H9 (cell line): ENCODE measurements around the gene GNA12. TPM values are rescaled to one million over a fixed set of nuclear protein-coding genes. Genes with fewer than 3 reads are reported as not detected.

Experiments
- DNase-seq: peaks from one replicate; pipeline ENCODE4 v3.0.0-alpha.2; 2017
- H2AFZ ChIP-seq: one replicate; pipeline ENCODE4 v1.6.1; 2013; ENCODE audit warnings: mild to moderate bottlenecking, low read length, control low read depth, moderate library complexity
- H2AK5ac ChIP-seq: 2 replicates; pipeline ENCODE4 v1.6.1; 2013; ENCODE audit warnings: low read length, control low read depth, mixed read lengths; ENCODE audit not compliant: insufficient read length
- H2BK120ac ChIP-seq: one replicate; pipeline ENCODE4 v1.6.1; 2013; ENCODE audit warnings: low read depth, mild to moderate bottlenecking, low read length, control low read depth, inconsistent platforms; ENCODE audit not compliant: poor library complexity, severe bottlenecking
- H2BK12ac ChIP-seq: 2 replicates; pipeline ENCODE4 v1.6.1; 2013; ENCODE audit warnings: low read length, control low read depth, mixed read lengths, low read depth; ENCODE audit not compliant: insufficient read length
- H2BK15ac ChIP-seq: 2 replicates; pipeline ENCODE4 v1.6.1; 2013; ENCODE audit warnings: low read depth, low read length, control low read depth
- H2BK20ac ChIP-seq: one replicate; pipeline ENCODE4 v1.6.1; 2013; ENCODE audit warnings: low read depth, mild to moderate bottlenecking, low read length, control low read depth, inconsistent platforms; ENCODE audit not compliant: poor library complexity, severe bottlenecking
- H2BK5ac ChIP-seq: 2 replicates; pipeline ENCODE4 v1.6.1; 2013; ENCODE audit warnings: low read length, control low read depth, mixed read lengths; ENCODE audit not compliant: insufficient read length
- H3K14ac ChIP-seq: 2 replicates; pipeline ENCODE4 v1.6.1; 2013; ENCODE audit warnings: low read length, control low read depth; ENCODE audit not compliant: insufficient read depth
- H3K18ac ChIP-seq: 2 replicates; pipeline ENCODE4 v1.6.1; 2013; ENCODE audit warnings: low read depth, mild to moderate bottlenecking, mixed read lengths, low read length, control low read depth; ENCODE audit not compliant: insufficient read length
- H3K23ac ChIP-seq: 2 replicates; pipeline ENCODE4 v1.6.1; 2013; ENCODE audit warnings: low read length, control low read depth, mixed read lengths, low read depth; ENCODE audit not compliant: insufficient read length
- H3K23me2 ChIP-seq: 2 replicates; pipeline ENCODE4 v1.6.1; 2013; ENCODE audit warnings: low read depth, mild to moderate bottlenecking, mixed read lengths, low read length, control low read depth; ENCODE audit not compliant: insufficient read length, poor library complexity, severe bottlenecking
- H3K27ac ChIP-seq: 2 replicates; pipeline ENCODE4 v1.5.1; 2013; ENCODE audit warnings: low read length, control low read depth, mixed read lengths, low read depth; ENCODE audit not compliant: insufficient read length
- H3K27me3 ChIP-seq: 2 replicates; pipeline ENCODE4 v1.6.1; 2013; ENCODE audit warnings: low read length, control low read depth, inconsistent platforms; ENCODE audit not compliant: insufficient read depth
- H3K4ac ChIP-seq: 2 replicates; pipeline ENCODE4 v1.6.1; 2013; ENCODE audit warnings: low read depth, mild to moderate bottlenecking, control low read depth, inconsistent platforms, low read length, moderate library complexity
- H3K4me1 ChIP-seq: 2 replicates; pipeline ENCODE4 v1.6.1; 2013; ENCODE audit warnings: low read length, control low read depth, inconsistent platforms; ENCODE audit not compliant: insufficient read depth
- H3K4me2 ChIP-seq: 2 replicates; pipeline ENCODE4 v1.6.1; 2013; ENCODE audit warnings: low read length, control low read depth, mixed read lengths; ENCODE audit not compliant: insufficient read length, insufficient read depth
- H3K56ac ChIP-seq: 2 replicates; pipeline ENCODE4 v1.6.1; 2013; ENCODE audit warnings: low read depth, mild to moderate bottlenecking, mixed read lengths, low read length, control low read depth; ENCODE audit not compliant: insufficient read length
- H3K79me1 ChIP-seq: 2 replicates; pipeline ENCODE4 v1.6.1; 2013; ENCODE audit warnings: low read depth, mild to moderate bottlenecking, moderate library complexity, low read length, control low read depth, inconsistent platforms; ENCODE audit not compliant: insufficient read depth, poor library complexity, severe bottlenecking
- H3K79me2 ChIP-seq: 2 replicates; pipeline ENCODE4 v1.6.1; 2013; ENCODE audit warnings: low read length, control low read depth, inconsistent platforms; ENCODE audit not compliant: insufficient read depth
- H3K9ac ChIP-seq: 2 replicates; pipeline ENCODE4 v1.6.1; 2013; ENCODE audit warnings: low read length, control low read depth, mixed read lengths; ENCODE audit not compliant: insufficient read length; ENCODE audit errors: extremely low read depth
- H3K9me3 ChIP-seq: one replicate; pipeline ENCODE4 v1.6.1; 2013; ENCODE audit warnings: low read depth, low read length, inconsistent platforms; ENCODE audit not compliant: control insufficient read depth
- H3T11ph ChIP-seq: one replicate; pipeline ENCODE4 v1.6.1; 2013; ENCODE audit warnings: mild to moderate bottlenecking, low read length, control low read depth, inconsistent platforms
- H4K20me1 ChIP-seq: one replicate; pipeline ENCODE4 v1.6.1; 2013; ENCODE audit not compliant: control insufficient read depth, insufficient read length, insufficient read depth
- H4K5ac ChIP-seq: 2 replicates; pipeline ENCODE4 v1.6.1; 2013; ENCODE audit warnings: low read depth, mild to moderate bottlenecking, mixed read lengths, low read length, control low read depth; ENCODE audit not compliant: insufficient read length
- H4K8ac ChIP-seq: replicated peaks from 2 replicates; pipeline ENCODE4 v1.6.1; 2013; ENCODE audit warnings: low read length, control low read depth, mixed read lengths, low read depth; ENCODE audit not compliant: insufficient read length
- H4K91ac ChIP-seq: 2 replicates; pipeline ENCODE4 v1.6.1; 2013; ENCODE audit warnings: low read depth, mild to moderate bottlenecking, moderate library complexity, mixed read lengths, low read length, control low read depth; ENCODE audit not compliant: insufficient read length
- H3K27ac Mint-ChIP-seq, 3 experiments: 2 replicates in 2 of 3; 3 replicates in 1 of 3; pipeline ENCODE4 v1.8.0; 2020 to 2021; ENCODE audit warnings: mixed read lengths in 3 of 3, mild to moderate bottlenecking in 1 of 3, moderate library complexity in 1 of 3
- H3K27me3 Mint-ChIP-seq: 2 replicates; pipeline ENCODE4 v1.8.0; 2021; ENCODE audit warnings: low read depth, mild to moderate bottlenecking, moderate library complexity, mixed read lengths
- H3K36me3 Mint-ChIP-seq, 3 experiments: 2 replicates in 2 of 3; 3 replicates in 1 of 3; pipeline ENCODE4 v1.8.0; 2020 to 2021; ENCODE audit warnings: low read depth in 3 of 3, mixed read lengths in 3 of 3; ENCODE audit not compliant: insufficient read depth in 1 of 3
- H3K4me1 Mint-ChIP-seq, 2 experiments: 2 replicates each; pipeline ENCODE4 v1.8.0; 2020; ENCODE audit warnings: mixed read lengths in 2 of 2
- H3K4me3 Mint-ChIP-seq, 2 experiments: 2 replicates in 1 of 2; 3 replicates in 1 of 2; pipeline ENCODE4 v1.8.0; 2020 to 2021; ENCODE audit warnings: mild to moderate bottlenecking in 2 of 2, mixed read lengths in 2 of 2, moderate library complexity in 1 of 2
- H3K9me3 Mint-ChIP-seq, 2 experiments: 2 replicates in 1 of 2; 3 replicates in 1 of 2; pipeline ENCODE4 v1.8.0; 2020; ENCODE audit warnings: mild to moderate bottlenecking in 2 of 2, mixed read lengths in 2 of 2, moderate library complexity in 1 of 2
- CTCF ChIP-seq: fragments of 200-600 bp; sonication (generic); conservative IDR thresholded peaks from 3 replicates; pipeline ENCODE4 v1.8.0; 2021; ENCODE audit warnings: antibody characterized with exemption, mild to moderate bottlenecking
- WGBS: extraction: QIAGEN DNeasy Blood & Tissue Kit; methylation state at CpG from one replicate; pipeline ENCODE4 v1.1.7; 2013; ENCODE audit warnings: missing lambda C conversion rate, low lambda C conversion rate, mixed read lengths; ENCODE audit not compliant: insufficient read length; ENCODE audit errors: extremely low coverage; 5-methylcytosine and 5-hydroxymethylcytosine counted together
- total RNA-seq: library from RNA; stranded (reverse); gene quantifications from 2 replicates; pipeline ENCODE4 v1.2.1, GENCODE V29; 2021

Gene GNA12
- total RNA-seq, 1 experiment from 2014 or later = 60.2 TPM

DNA sequence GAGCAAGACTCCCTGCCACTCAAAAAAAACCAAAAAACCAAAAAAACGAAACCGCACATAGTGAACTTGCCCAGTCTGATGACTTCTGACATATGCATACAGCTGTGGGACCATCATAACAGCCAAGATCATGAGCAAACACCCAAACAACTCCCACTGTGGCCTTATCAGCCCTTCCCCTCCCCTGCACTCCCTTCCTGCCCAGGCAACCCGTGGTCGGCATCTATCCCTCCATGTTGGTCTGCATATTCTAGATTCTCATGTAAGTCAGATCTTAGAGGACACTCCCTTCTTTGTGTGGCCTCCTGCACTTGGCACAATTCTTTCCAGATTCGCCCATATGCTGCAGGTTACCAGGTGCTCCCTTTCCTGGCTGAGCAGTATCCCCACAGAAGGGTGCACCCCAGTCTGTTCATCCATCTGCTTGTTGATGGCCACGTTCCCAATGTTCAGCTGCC, 72.8 kb downstream of the GNA12 start:
- Mint-ChIP-seq H3K4me3 (no peak overlapping the region), H3K36me3 (peaks cover 25 to 43% (median 34%) of the 10 kb centered on the region in 3 experiments), H3K27me3 (no peaks in the 10 kb centered on the region), H3K4me1 (peaks cover 0 to 2% of the 10 kb centered on the region in 2 experiments; a peak in 1 of 4 replicates), H3K9me3 (no peaks in the 10 kb centered on the region; a peak in 2 of 5 replicates), H3K27ac (no peak overlapping the region; a peak in 2 of 7 replicates)
- no peaks in the 10 kb centered on the region; the same call in 1 of the 2 replicates for H3K27me3 ChIP-seq
- no peak overlapping the region for H3K23ac ChIP-seq
- WGBS = no CpG with 5 or more reads among the region's 6 CpGs
- no peak overlapping the region for H4K91ac ChIP-seq
- no peak overlapping the region for H3K27ac ChIP-seq
- no peak overlapping the region for H3K4ac ChIP-seq
- no peak overlapping the region for H2AFZ ChIP-seq
- peak overlapping the region; percentile 84 for H4K8ac ChIP-seq
- H3K9ac ChIP-seq = no peak overlapping the region
- no peak overlapping the region for H3K4me2 ChIP-seq
- H2BK5ac ChIP-seq = no peak overlapping the region
- H3K23me2 ChIP-seq = no peaks in the 10 kb centered on the region
- DNase-seq = no peak
- no peak overlapping the region for H3K18ac ChIP-seq
- H4K5ac ChIP-seq = peak overlapping the region; percentile 26
- H2BK120ac ChIP-seq = no peak overlapping the region
- H3K9me3 ChIP-seq = no peaks in the 10 kb centered on the region
- H4K20me1 ChIP-seq = no peaks in the 10 kb centered on the region
- H2BK20ac ChIP-seq = no peak overlapping the region
- H2AK5ac ChIP-seq = no peak overlapping the region
- no peak overlapping the region for H3K14ac ChIP-seq
- H3K56ac ChIP-seq = no peak overlapping the region
- H2BK15ac ChIP-seq = no peak overlapping the region
- H3K4me1 ChIP-seq = no peaks in the 10 kb centered on the region; the same call in 1 of the 2 replicates
- peaks cover 9% of the 10 kb centered on the region for H3K79me1 ChIP-seq
- H3K79me2 ChIP-seq = peaks cover 6% of the 10 kb centered on the region; the same call in 1 of the 2 replicates
- H3T11ph ChIP-seq = no peak overlapping the region
- no peak overlapping the region for H2BK12ac ChIP-seq
- TF ChIP-seq CTCF = no peak
